Neural cell (in vitro differentiated cells): ENCODE data around the gene EPOP. TPM values are rescaled to one million over a fixed set of nuclear protein-coding genes. Genes with fewer than 3 reads are reported as not detected.

ENCODE experiments used
- H2AFZ ChIP-seq: fragments of 200-600, 300-800 bp; sonication (generic), shearing (Covaris generic); 2 replicates; pipeline ENCODE4 v1.6.0; 2014; ENCODE audit warnings: low read depth, mild to moderate bottlenecking, antibody characterized with exemption, low read length, moderate library complexity
- H3F3A ChIP-seq: fragments of 200-600 bp; shearing (Covaris generic); 2 replicates; pipeline ENCODE4 v1.6.1; 2016; ENCODE audit warnings: mild to moderate bottlenecking, moderate library complexity, mixed read lengths, antibody characterized with exemption, low read length; ENCODE audit not compliant: insufficient read depth, poor library complexity, severe bottlenecking
- H3K27ac ChIP-seq: fragments of 200-600, 300-800 bp; sonication (generic), shearing (Covaris generic); 2 replicates; pipeline ENCODE4 v1.5.1; 2014; ENCODE audit warnings: mild to moderate bottlenecking, low read length, moderate library complexity
- H3K27me3 ChIP-seq: fragments of 300-800, 200-600 bp; sonication (generic), shearing (Covaris generic); 2 replicates; pipeline ENCODE4 v1.6.0; 2014; ENCODE audit warnings: mild to moderate bottlenecking, low read depth, low read length, moderate library complexity; ENCODE audit not compliant: insufficient read depth
- H3K36me3 ChIP-seq: fragments of 300-800, 200-600 bp; sonication (generic), shearing (Covaris generic); 2 replicates; pipeline ENCODE4 v1.5.1; 2014; ENCODE audit warnings: mild to moderate bottlenecking, antibody characterized with exemption, low read length, moderate library complexity; ENCODE audit not compliant: insufficient read depth
- H3K4me2 ChIP-seq: fragments of 300-800, 200-600 bp; sonication (generic), shearing (Covaris generic); 2 replicates; pipeline ENCODE4 v1.6.0; 2014; ENCODE audit warnings: mild to moderate bottlenecking, low read length
- H3K4me3 ChIP-seq: fragments of 300-800, 200-600 bp; sonication (generic), shearing (Covaris generic); 2 replicates; pipeline ENCODE4 v1.5.1; 2014; ENCODE audit warnings: mild to moderate bottlenecking, low read length, moderate library complexity
- H3K79me2 ChIP-seq: fragments of 200-600 bp; shearing (Covaris generic); replicated peaks from 2 replicates; pipeline ENCODE4 v1.6.0; 2014; ENCODE audit warnings: mild to moderate bottlenecking, low read length, moderate library complexity; ENCODE audit not compliant: insufficient read depth
- H3K9ac ChIP-seq: fragments of 300-800, 200-600 bp; sonication (generic), shearing (Covaris generic); 2 replicates; pipeline ENCODE4 v1.6.1; 2016; ENCODE audit warnings: mild to moderate bottlenecking, low read length, mixed read lengths
- H3K9me2 ChIP-seq: fragments of 200-600 bp; shearing (Covaris generic); 2 replicates; pipeline ENCODE4 v1.6.1; 2016; ENCODE audit warnings: mild to moderate bottlenecking, low read length, mixed read lengths; ENCODE audit not compliant: insufficient read depth
- H3K9me3 ChIP-seq: fragments of 200-600, 300-800 bp; sonication (generic), shearing (Covaris generic); 2 replicates; pipeline ENCODE4 v1.6.1; 2016; ENCODE audit warnings: mild to moderate bottlenecking, mixed run types, low read length, moderate library complexity, mixed read lengths
- H4K20me1 ChIP-seq: fragments of 200-600 bp; shearing (Covaris generic); 2 replicates; pipeline ENCODE4 v1.6.1; 2016; ENCODE audit warnings: mild to moderate bottlenecking, mixed run types; ENCODE audit not compliant: insufficient read depth
- EP300 ChIP-seq: fragments of 450-650 bp; conservative IDR thresholded peaks from 2 replicates; pipeline ENCODE4 v1.6.1; 2014; ENCODE audit warnings: antibody characterized with exemption, mild to moderate bottlenecking, moderate library complexity; ENCODE audit not compliant: poor library complexity, severe bottlenecking
- EZH2 ChIP-seq: fragments of 200-600, 300-800 bp; shearing (Covaris generic), sonication (generic); IDR thresholded peaks from 2 replicates; pipeline ENCODE4 v1.6.1; 2014; ENCODE audit warnings: antibody characterized with exemption, low read length, borderline replicate concordance, mild to moderate bottlenecking; ENCODE audit not compliant: insufficient read depth, poor library complexity, severe bottlenecking
- MXI1 ChIP-seq: fragments of 450-650 bp; conservative IDR thresholded peaks from 2 replicates; pipeline ENCODE4 v1.6.1; 2014; ENCODE audit warnings: antibody characterized with exemption, mild to moderate bottlenecking; ENCODE audit not compliant: poor library complexity, severe bottlenecking
- POLR2AphosphoS5 ChIP-seq: IDR thresholded peaks from 2 replicates; pipeline ENCODE4 v1.6.1; 2012
- RAD21 ChIP-seq: fragments of 450-650 bp; conservative IDR thresholded peaks from 2 replicates; pipeline ENCODE4 v1.6.1; 2014; ENCODE audit warnings: antibody characterized with exemption, mild to moderate bottlenecking, moderate library complexity
- SMC3 ChIP-seq: fragments of 450-650 bp; conservative IDR thresholded peaks from 2 replicates; pipeline ENCODE4 v1.6.1; 2014; ENCODE audit warnings: antibody characterized with exemption, mild to moderate bottlenecking, moderate library complexity; ENCODE audit not compliant: poor library complexity
- TAF1 ChIP-seq: IDR thresholded peaks from 2 replicates; pipeline ENCODE4 v1.6.1; 2012; ENCODE audit warnings: low read depth
- polyA plus RNA-seq: library from polyadenylated mRNA; depleted of rRNA; stranded (reverse); fragments of >200 nt; gene quantifications from 2 replicates; pipeline ENCODE4 v1.2.3, GENCODE V29; 2014
- TF ChIP-seq, protein P1 (sequence below): IDR thresholded peaks from 2 replicates; pipeline ENCODE4 v1.6.1; 2012; ENCODE audit warnings: borderline replicate concordance
- TF ChIP-seq, protein P2 (sequence below): fragments of 450-650 bp; IDR thresholded peaks from 2 replicates; pipeline ENCODE4 v1.5.1; 2014; ENCODE audit warnings: antibody characterized with exemption, mild to moderate bottlenecking, moderate library complexity; ENCODE audit not compliant: poor library complexity, severe bottlenecking

The EPOP gene
- polyA plus RNA-seq, 1 donor from 2014 or later: 1.1 TPM

DNA sequence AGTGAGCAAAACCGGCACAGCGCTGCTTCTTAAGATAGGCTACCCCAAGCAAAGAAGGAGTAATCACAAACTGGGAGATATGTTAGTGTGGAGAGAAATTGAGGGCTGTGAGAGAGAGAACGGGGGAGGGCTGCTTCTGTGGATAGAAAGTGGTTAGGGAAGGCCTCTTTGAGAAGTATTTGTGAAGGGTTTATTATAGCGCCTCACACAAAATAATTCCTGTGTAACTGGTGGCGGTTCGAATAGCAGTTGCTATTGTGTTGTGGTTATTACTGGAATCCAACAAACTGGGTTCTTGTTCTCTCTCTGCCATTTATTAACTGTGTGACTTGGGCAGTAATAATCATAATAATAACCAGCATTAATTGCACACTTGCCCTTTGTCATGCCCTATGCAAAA, 46.2 kb upstream of the EPOP start:
- Histone ChIP-seq H3K4me3 (no peak overlapping the region), H3K79me2 (no peaks in the 10 kb centered on the region), H3F3A (no peaks in the 10 kb centered on the region), H3K36me3 (no peaks in the 10 kb centered on the region), H3K4me2 (no peak overlapping the region), H3K27me3 (no peaks in the 10 kb centered on the region), H2AFZ (no peak overlapping the region), H3K9ac (no peak overlapping the region), H3K9me3 (no peaks in the 10 kb centered on the region), H3K9me2 (no peaks in the 10 kb centered on the region), H3K27ac (no peak overlapping the region), H4K20me1 (no peaks in the 10 kb centered on the region)
- TF ChIP-seq TAF1: no peak
- TF ChIP-seq, protein P1, sequence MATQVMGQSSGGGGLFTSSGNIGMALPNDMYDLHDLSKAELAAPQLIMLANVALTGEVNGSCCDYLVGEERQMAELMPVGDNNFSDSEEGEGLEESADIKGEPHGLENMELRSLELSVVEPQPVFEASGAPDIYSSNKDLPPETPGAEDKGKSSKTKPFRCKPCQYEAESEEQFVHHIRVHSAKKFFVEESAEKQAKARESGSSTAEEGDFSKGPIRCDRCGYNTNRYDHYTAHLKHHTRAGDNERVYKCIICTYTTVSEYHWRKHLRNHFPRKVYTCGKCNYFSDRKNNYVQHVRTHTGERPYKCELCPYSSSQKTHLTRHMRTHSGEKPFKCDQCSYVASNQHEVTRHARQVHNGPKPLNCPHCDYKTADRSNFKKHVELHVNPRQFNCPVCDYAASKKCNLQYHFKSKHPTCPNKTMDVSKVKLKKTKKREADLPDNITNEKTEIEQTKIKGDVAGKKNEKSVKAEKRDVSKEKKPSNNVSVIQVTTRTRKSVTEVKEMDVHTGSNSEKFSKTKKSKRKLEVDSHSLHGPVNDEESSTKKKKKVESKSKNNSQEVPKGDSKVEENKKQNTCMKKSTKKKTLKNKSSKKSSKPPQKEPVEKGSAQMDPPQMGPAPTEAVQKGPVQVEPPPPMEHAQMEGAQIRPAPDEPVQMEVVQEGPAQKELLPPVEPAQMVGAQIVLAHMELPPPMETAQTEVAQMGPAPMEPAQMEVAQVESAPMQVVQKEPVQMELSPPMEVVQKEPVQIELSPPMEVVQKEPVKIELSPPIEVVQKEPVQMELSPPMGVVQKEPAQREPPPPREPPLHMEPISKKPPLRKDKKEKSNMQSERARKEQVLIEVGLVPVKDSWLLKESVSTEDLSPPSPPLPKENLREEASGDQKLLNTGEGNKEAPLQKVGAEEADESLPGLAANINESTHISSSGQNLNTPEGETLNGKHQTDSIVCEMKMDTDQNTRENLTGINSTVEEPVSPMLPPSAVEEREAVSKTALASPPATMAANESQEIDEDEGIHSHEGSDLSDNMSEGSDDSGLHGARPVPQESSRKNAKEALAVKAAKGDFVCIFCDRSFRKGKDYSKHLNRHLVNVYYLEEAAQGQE: no peak
- no peak for TF ChIP-seq RAD21
- no peak for TF ChIP-seq EZH2
- TF ChIP-seq EP300: no peak
- no peak for TF ChIP-seq POLR2AphosphoS5
- TF ChIP-seq, protein P2, sequence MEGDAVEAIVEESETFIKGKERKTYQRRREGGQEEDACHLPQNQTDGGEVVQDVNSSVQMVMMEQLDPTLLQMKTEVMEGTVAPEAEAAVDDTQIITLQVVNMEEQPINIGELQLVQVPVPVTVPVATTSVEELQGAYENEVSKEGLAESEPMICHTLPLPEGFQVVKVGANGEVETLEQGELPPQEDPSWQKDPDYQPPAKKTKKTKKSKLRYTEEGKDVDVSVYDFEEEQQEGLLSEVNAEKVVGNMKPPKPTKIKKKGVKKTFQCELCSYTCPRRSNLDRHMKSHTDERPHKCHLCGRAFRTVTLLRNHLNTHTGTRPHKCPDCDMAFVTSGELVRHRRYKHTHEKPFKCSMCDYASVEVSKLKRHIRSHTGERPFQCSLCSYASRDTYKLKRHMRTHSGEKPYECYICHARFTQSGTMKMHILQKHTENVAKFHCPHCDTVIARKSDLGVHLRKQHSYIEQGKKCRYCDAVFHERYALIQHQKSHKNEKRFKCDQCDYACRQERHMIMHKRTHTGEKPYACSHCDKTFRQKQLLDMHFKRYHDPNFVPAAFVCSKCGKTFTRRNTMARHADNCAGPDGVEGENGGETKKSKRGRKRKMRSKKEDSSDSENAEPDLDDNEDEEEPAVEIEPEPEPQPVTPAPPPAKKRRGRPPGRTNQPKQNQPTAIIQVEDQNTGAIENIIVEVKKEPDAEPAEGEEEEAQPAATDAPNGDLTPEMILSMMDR: no peak
- TF ChIP-seq MXI1: no peak
- TF ChIP-seq SMC3: no peak

DNA sequence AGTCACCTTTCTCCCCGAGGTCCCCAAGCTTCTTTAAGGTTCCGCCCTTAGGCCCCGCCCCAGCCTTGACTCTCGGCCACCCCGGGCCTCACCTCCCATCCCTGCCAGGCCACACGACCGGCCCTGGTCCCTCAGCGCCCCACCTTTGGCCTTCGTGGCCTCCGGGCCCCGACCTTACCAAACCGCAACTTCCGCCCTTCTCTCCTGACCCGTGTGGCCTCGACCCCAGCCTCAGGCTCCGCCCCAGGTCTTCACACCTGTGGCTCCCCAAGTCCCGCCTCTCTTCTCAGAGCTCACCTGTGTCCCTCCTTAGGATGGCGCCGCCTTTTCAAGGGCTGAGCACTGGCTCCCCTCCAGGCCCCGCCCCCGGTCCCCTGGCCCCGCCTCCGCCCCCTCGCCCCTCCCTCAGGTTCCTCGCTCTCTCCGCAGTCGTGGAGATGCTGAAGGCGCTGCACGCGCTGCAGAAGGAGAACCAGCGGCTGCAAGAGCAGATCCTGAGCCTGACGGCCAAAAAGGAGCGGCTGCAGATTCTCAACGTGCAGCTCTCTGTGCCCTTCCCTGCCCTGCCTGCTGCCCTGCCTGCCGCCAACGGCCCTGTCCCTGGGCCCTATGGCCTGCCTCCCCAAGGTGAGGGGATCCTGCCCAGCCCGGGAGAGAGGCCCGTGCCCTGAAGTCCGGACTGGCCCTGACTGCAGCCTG, 45.3 kb upstream of the EPOP start:
- Histone ChIP-seq H3K9me3 (no peaks in the 10 kb centered on the region), H4K20me1 (no peaks in the 10 kb centered on the region), H3K27me3 (no peaks in the 10 kb centered on the region), H2AFZ (no peak overlapping the region), H3K36me3 (no peaks in the 10 kb centered on the region), H3K79me2 (no peaks in the 10 kb centered on the region), H3K9ac (no peak overlapping the region), H3K9me2 (no peaks in the 10 kb centered on the region), H3K4me2 (no peak overlapping the region), H3F3A (no peaks in the 10 kb centered on the region), H3K4me3 (no peak overlapping the region), H3K27ac (no peak overlapping the region)
- TF ChIP-seq RAD21 (no peak), TAF1 (no peak), SMC3 (no peak), POLR2AphosphoS5 (no peak), EZH2 (no peak), MXI1 (no peak), EP300 (no peak)
- TF ChIP-seq, protein P1: no peak
- TF ChIP-seq, protein P2: no peak
